WERI-Rb-1 (cell line): ENCODE measurements around the gene SORCS2.
"Not testable (repeated sequence)": the region's sequence is repeated elsewhere in the genome, so short reads cannot be mapped to it uniquely, and the experiment has no call there.

Source experiments
- DNase-seq: peaks from one replicate; pipeline ENCODE4 v3.0.0-alpha.2; 2020
- H3K27ac ChIP-seq: fragments of 250-450 bp; sonication (Bioruptor Pico); 2 replicates; pipeline ENCODE4 v1.5.1; 2020; ENCODE audit warnings: mild to moderate bottlenecking, moderate library complexity
- H3K27me3 ChIP-seq: fragments of 250-450 bp; sonication (Bioruptor Pico); 2 replicates; pipeline ENCODE4 v1.5.1; 2021; ENCODE audit warnings: mild to moderate bottlenecking, low read depth, moderate library complexity; ENCODE audit not compliant: insufficient read depth, severe bottlenecking
- H3K36me3 ChIP-seq: fragments of 250-450 bp; sonication (Bioruptor Pico); 2 replicates; pipeline ENCODE4 v1.5.1; 2020; ENCODE audit warnings: mild to moderate bottlenecking, moderate library complexity
- H3K4me3 ChIP-seq: 2 replicates; pipeline ENCODE4 v1.5.1; 2011; ENCODE audit warnings: low read depth, mild to moderate bottlenecking, control low read depth, low read length
- H3K9me3 ChIP-seq: fragments of 250-450 bp; sonication (Bioruptor Pico); 2 replicates; pipeline ENCODE4 v1.5.1; 2021; ENCODE audit warnings: mild to moderate bottlenecking, moderate library complexity; ENCODE audit not compliant: severe bottlenecking
- TF ChIP-seq, protein P1 (sequence below): IDR thresholded peaks from 2 replicates; pipeline ENCODE4 v1.5.1; 2011; ENCODE audit warnings: low read depth, mild to moderate bottlenecking, control low read depth, inconsistent platforms, low read length

Gene SORCS2

DNA sequence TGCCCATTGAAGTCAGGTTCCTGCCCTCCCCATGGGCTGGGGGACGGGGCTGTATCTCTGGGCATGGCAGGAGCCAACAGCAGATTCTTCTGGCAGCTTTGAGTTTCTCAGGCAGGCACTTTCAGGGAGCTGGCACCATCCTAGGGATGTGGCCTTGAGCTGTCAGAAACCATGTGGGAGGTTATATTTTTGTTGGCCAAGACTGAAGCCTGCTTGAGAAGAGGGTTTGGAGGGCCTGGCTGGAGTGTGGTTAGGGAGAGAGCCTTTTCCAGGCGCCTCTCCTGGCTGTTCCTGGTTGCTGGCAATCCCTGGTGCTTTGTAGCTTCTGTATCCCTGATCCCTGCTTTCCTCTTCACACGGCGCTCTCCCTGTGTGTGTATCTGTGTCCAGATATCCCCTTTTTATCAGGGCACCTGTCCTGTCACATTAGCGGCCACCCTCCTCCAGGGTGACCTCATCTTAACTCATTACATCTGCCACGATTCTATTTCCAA is 30.6 kb upstream of the SORCS2 start:
- no peaks in the 10 kb centered on the region for H3K36me3 ChIP-seq
- TF ChIP-seq, protein P1, sequence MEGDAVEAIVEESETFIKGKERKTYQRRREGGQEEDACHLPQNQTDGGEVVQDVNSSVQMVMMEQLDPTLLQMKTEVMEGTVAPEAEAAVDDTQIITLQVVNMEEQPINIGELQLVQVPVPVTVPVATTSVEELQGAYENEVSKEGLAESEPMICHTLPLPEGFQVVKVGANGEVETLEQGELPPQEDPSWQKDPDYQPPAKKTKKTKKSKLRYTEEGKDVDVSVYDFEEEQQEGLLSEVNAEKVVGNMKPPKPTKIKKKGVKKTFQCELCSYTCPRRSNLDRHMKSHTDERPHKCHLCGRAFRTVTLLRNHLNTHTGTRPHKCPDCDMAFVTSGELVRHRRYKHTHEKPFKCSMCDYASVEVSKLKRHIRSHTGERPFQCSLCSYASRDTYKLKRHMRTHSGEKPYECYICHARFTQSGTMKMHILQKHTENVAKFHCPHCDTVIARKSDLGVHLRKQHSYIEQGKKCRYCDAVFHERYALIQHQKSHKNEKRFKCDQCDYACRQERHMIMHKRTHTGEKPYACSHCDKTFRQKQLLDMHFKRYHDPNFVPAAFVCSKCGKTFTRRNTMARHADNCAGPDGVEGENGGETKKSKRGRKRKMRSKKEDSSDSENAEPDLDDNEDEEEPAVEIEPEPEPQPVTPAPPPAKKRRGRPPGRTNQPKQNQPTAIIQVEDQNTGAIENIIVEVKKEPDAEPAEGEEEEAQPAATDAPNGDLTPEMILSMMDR: no peak
- H3K9me3 ChIP-seq: no peaks in the 10 kb centered on the region
- no peak for DNase-seq
- H3K27me3 ChIP-seq: no peaks in the 10 kb centered on the region
- no peak overlapping the region for H3K4me3 ChIP-seq
- no peak overlapping the region for H3K27ac ChIP-seq

DNA sequence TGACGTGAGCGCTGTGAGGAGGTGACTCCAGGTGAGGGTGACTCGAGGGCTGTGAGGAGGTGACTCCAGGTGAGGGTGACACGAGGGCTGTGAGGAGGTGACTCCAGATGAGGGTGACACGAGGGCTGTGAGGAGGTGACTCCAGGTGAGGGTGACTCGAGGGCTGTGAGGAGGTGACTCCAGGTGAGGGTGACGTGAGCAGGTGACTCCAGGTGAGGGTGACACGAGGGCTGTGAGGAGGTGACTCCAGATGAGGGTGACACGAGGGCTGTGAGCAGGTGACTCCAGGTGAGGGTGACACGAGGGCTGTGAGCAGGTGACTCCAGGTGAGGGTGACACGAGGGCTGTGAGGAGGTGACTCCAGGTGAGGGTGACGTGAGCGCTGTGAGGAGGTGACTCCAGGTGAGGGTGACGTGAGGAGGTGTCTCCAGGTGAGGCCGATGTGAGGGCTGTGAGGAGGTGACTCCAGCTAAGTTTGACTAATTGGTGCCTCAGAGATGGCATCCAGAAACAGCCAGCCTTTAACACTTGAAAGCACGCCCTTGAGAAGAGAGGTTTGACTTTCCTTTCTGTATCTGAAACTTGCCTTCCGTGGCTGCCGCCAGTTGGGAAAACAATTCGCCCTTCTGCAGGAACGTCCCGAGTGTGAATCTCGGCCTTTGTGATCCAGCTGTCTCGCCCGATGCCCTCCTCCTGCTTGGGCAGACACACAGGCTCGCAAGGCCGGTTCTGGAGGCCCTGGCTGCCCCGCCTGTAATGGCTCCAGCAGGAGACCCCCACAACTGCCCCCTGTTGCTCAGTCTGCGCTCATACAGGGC is 27.1 kb upstream of the SORCS2 start:
- not testable (repeated sequence) for H3K27me3 ChIP-seq

DNA sequence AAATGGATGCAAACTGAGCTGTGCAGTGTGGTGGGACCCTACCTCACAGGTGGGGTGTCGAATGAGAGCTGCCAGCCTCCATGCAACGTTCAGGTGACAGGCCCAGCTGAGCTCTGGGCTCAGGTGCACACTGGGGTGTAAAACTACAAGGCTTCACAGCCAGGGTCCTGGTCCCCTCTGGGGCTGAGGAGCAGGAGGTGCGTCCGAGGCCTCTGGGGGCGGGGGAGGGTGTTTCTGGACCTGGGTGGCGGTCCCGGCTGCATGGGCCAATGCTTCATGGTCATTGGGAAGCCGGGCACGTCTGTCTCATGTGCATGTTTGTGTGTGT is 26.5 kb upstream of the SORCS2 start:
- TF ChIP-seq, protein P1: no peak
- no peaks in the 10 kb centered on the region for H3K27me3 ChIP-seq
- no peak overlapping the region for H3K4me3 ChIP-seq
- DNase-seq: no peak
- no peaks in the 10 kb centered on the region for H3K9me3 ChIP-seq
- H3K36me3 ChIP-seq: no peaks in the 10 kb centered on the region
- H3K27ac ChIP-seq: no peak overlapping the region

More for the DNA sequence above, 27.1 kb upstream of the SORCS2 start:
- not testable (repeated sequence) for H3K9me3 ChIP-seq, H3K4me3 ChIP-seq, DNase-seq, H3K36me3 ChIP-seq, H3K27ac ChIP-seq

DNA sequence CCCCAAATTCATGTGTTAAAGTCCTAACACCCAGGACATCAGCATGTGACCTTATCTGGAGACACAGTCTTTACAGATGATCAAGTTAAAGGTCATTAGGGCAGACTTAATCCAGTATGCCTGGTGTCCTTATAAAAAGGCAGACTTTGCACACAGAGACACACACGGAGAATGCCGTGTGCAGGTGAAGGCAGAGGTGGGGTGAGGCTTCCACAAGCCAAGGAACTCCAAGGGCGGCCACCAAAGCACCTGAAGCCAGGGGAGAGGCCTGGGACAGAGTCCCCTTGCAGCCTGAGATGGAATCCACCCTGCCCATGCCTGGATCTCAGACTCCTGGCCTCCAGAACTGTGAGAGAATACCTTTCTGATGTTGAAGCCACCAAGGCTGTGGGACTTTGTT is 26.1 kb upstream of the SORCS2 start:
- no peak for DNase-seq
- Histone ChIP-seq H3K4me3 (no peak overlapping the region), H3K9me3 (no peaks in the 10 kb centered on the region), H3K27me3 (no peaks in the 10 kb centered on the region), H3K36me3 (no peaks in the 10 kb centered on the region), H3K27ac (no peak overlapping the region)
- TF ChIP-seq, protein P1: no peak

DNA sequence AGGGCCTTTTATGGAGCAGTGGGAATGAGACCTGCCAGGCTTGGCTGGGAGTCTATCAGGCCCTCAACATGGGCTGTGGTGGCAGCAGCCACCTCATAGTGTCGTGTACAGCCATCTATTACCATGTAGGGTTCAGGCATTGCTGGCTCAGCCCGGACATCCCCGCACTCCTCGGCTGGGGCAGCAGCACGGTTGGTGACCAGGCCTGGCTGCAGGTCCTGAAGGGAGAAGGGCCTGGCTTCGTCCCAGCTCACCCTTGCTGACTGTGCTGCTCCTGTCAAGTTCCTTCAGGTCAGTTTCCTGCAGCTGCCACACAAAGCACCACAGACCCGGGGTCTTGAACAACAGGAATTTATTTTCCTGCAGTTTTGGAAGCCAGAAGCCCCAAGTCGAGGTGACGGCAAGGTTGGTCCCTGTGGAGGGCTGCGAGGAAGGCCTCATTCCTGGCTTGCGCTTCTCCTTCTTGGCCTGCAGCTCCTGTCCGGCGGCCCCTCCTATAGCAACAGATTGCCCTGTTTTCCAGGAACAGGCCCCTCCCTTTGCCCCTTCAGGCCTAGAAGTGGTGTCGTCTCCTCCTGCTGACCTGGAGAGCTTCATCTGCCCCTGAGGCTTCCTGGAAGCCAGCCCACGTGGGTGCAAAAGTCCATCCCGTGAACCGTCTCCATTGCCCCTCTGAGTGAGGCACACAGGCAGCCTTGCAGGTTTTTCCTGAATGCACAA is 25.2 kb upstream of the SORCS2 start:
- TF ChIP-seq, protein P1: no peak
- no peak overlapping the region for H3K27ac ChIP-seq
- no peak overlapping the region for H3K4me3 ChIP-seq
- H3K27me3 ChIP-seq: no peaks in the 10 kb centered on the region
- no peak for DNase-seq
- H3K36me3 ChIP-seq: no peaks in the 10 kb centered on the region
- H3K9me3 ChIP-seq: no peaks in the 10 kb centered on the region

DNA sequence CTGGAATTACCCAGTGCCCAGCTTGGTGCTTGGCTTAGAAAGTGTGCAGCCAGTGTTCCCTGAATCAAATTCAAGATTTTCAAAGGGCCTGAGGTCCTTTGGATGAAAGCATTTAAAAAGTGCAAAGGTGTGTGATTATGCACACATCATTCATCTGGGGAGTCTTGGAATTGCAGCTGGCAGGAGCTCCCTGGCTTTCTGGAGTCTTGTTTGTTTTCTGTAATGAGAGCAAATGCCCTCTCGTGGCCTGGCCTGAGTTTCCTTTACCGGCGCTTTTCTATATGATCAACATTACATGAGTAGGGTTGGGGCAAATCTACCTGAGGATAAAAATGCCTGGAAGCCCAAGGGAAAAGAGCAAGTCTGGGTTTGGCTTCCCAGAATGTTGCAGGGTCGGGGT is 24.6 kb upstream of the SORCS2 start:
- TF ChIP-seq, protein P1: no peak
- Histone ChIP-seq H3K36me3 (no peaks in the 10 kb centered on the region), H3K27me3 (no peaks in the 10 kb centered on the region), H3K27ac (no peak overlapping the region), H3K9me3 (no peaks in the 10 kb centered on the region), H3K4me3 (no peak overlapping the region)
- no peak for DNase-seq
